ENCODE measurements around the gene GEMIN2.

GRCh38 chr14:39113685-39114072 is 444 bp upstream of the GEMIN2 start:
- no peak for TF ChIP-seq POLR2A (IDR thresholded peaks at IDR 0.05)
- TF ChIP-seq, protein P1, sequence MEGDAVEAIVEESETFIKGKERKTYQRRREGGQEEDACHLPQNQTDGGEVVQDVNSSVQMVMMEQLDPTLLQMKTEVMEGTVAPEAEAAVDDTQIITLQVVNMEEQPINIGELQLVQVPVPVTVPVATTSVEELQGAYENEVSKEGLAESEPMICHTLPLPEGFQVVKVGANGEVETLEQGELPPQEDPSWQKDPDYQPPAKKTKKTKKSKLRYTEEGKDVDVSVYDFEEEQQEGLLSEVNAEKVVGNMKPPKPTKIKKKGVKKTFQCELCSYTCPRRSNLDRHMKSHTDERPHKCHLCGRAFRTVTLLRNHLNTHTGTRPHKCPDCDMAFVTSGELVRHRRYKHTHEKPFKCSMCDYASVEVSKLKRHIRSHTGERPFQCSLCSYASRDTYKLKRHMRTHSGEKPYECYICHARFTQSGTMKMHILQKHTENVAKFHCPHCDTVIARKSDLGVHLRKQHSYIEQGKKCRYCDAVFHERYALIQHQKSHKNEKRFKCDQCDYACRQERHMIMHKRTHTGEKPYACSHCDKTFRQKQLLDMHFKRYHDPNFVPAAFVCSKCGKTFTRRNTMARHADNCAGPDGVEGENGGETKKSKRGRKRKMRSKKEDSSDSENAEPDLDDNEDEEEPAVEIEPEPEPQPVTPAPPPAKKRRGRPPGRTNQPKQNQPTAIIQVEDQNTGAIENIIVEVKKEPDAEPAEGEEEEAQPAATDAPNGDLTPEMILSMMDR (IDR thresholded peaks at IDR 0.05), result no peak
